HG03280 (cell line): ENCODE results near the gene RABGGTA.
"Not testable (repeated sequence)": the region's sequence is repeated elsewhere in the genome, so short reads cannot be mapped to it uniquely, and the experiment has no call there.

Experiments used
- ATAC-seq: cut with Tn5 transposase; IDR thresholded peaks from one replicate; pipeline ENCODE4 v1.9.1; 2021; ENCODE audit warnings: mild to moderate bottlenecking, moderate library complexity; ENCODE audit not compliant: unreplicated experiment

RABGGTA gene

GRCh38 chr14:24245350-24245749 is 26.0 kb downstream of the RABGGTA start:
- ATAC-seq = not testable (repeated sequence)

- no peak for ATAC-seq
These were observed 28.0 kb downstream of the RABGGTA start for GRCh38 chr14:24243336-24243836.

- ATAC-seq = peak; percentile 83
These were observed 29.5 kb downstream of the RABGGTA start for GRCh38 chr14:24241829-24242443.

- no peak for ATAC-seq
These were observed 31.1 kb downstream of the RABGGTA start for GRCh38 chr14:24240110-24240918.

GRCh38 chr14:24238527-24239037 is 32.8 kb downstream of the RABGGTA start:
- ATAC-seq = no peak

GRCh38 chr14:24238123-24238522 is 33.3 kb downstream of the RABGGTA start:
- no peak for ATAC-seq

- no peak for ATAC-seq
These were observed 33.9 kb downstream of the RABGGTA start for GRCh38 chr14:24237463-24237955.

GRCh38 chr14:24236689-24237462 is 34.5 kb downstream of the RABGGTA start:
- ATAC-seq = no peak

- ATAC-seq = no peak
These were observed 35.4 kb downstream of the RABGGTA start for GRCh38 chr14:24235804-24236688.

- no peak for ATAC-seq
These were observed 37.0 kb downstream of the RABGGTA start for GRCh38 chr14:24234095-24235005.

GRCh38 chr14:24233538-24233866 is 37.9 kb downstream of the RABGGTA start:
- no peak for ATAC-seq

- peak; percentile 43 for ATAC-seq
These were observed 38.5 kb downstream of the RABGGTA start, which contains the start of gene GMPR2 for GRCh38 chr14:24232645-24233537. TSS of gene GMPR2 (plus strand) at chr14:24232929. CDS start at chr14:24233254, 325 bp downstream.

GRCh38 chr14:24232121-24232644 is 39.2 kb downstream of the RABGGTA start, which contains the start of gene NEDD8:
TSS of gene NEDD8 (minus strand) at chr14:24232367. CDS start at chr14:24232267, 100 bp downstream.
- ATAC-seq = peak; percentile 78

GRCh38 chr14:24231263-24232120 is 39.9 kb downstream of the RABGGTA start:
- ATAC-seq = no peak

- no peak for ATAC-seq
These were observed 42.5 kb downstream of the RABGGTA start for GRCh38 chr14:24228902-24229301.

- ATAC-seq = no peak
These were observed 44.9 kb downstream of the RABGGTA start for GRCh38 chr14:24226473-24226872.

GRCh38 chr14:24224618-24225071 is 46.8 kb downstream of the RABGGTA start:
- ATAC-seq = no peak
